Natural killer cell (primary cell): Measurements from ENCODE around the gene SLC25A21. TPM values are rescaled to one million over a fixed set of nuclear protein-coding genes. Genes with fewer than 3 reads are reported as not detected.

Experiments
- ATAC-seq, 3 donors: fragments of 150-1000 bp in 2 of 3; fragments of 200-7000 bp in 1 of 3; cut with Tn5 transposase; 1 replicate in 1 of 3; 2 replicates in 2 of 3; pipeline ENCODE4 v1.10.0; 2021; ENCODE audit warnings: mild to moderate bottlenecking in 2 of 3, moderate library complexity in 2 of 3
- DNase-seq, 2 donors: peaks; one replicate each; pipeline versions ENCODE4 v3.0.0 to v3.0.0-alpha.2; 2013 to 2021; ENCODE audit warnings: mixed read lengths in 1 of 2
- H3K27ac ChIP-seq: one replicate; pipeline ENCODE4 v1.5.1; 2013; ENCODE audit warnings: mild to moderate bottlenecking, low read length
- H3K27me3 ChIP-seq: one replicate; pipeline ENCODE4 v1.6.1; 2013; ENCODE audit warnings: low read length; ENCODE audit not compliant: control insufficient read depth, insufficient read depth
- H3K36me3 ChIP-seq: one replicate; pipeline ENCODE4 v1.6.1; 2013; ENCODE audit warnings: low read length; ENCODE audit not compliant: control insufficient read depth, insufficient read depth
- H3K4me1 ChIP-seq: one replicate; pipeline ENCODE4 v1.6.1; 2013; ENCODE audit warnings: low read length; ENCODE audit not compliant: control insufficient read depth, insufficient read depth
- H3K4me3 ChIP-seq: one replicate; pipeline ENCODE4 v1.5.1; 2013; ENCODE audit warnings: low read length
- H3K9me3 ChIP-seq: one replicate; pipeline ENCODE4 v1.6.1; 2013; ENCODE audit warnings: low read length; ENCODE audit not compliant: control insufficient read depth, insufficient read depth
- H3K27ac Mint-ChIP-seq, 2 donors: one replicate each; pipeline ENCODE4 v1.8.0; 2022; ENCODE audit warnings: mild to moderate bottlenecking in 2 of 2, mixed read lengths in 2 of 2, moderate library complexity in 1 of 2
- H3K27me3 Mint-ChIP-seq, 2 donors: one replicate each; pipeline ENCODE4 v1.8.0; 2022; ENCODE audit warnings: low read depth in 2 of 2, mixed read lengths in 2 of 2
- H3K36me3 Mint-ChIP-seq: one replicate; pipeline ENCODE4 v1.8.0; 2022; ENCODE audit warnings: mixed read lengths
- H3K4me1 Mint-ChIP-seq, 2 donors: one replicate each; pipeline ENCODE4 v1.8.0; 2022; ENCODE audit warnings: mixed read lengths in 2 of 2
- H3K4me3 Mint-ChIP-seq: one replicate; pipeline ENCODE4 v1.8.0; 2022; ENCODE audit warnings: mild to moderate bottlenecking, moderate library complexity, mixed read lengths
- H3K9me3 Mint-ChIP-seq, 2 donors: one replicate each; pipeline ENCODE4 v1.8.0; 2022; ENCODE audit warnings: mixed read lengths in 2 of 2
- CTCF ChIP-seq: fragments of 200-600 bp; IDR thresholded peaks from one replicate; pipeline ENCODE4 v1.8.0; 2022; ENCODE audit warnings: antibody characterized with exemption
- WGBS: methylation state at CpG from one replicate; pipeline ENCODE4 v1.1.7; 2013; ENCODE audit warnings: missing lambda C conversion rate; ENCODE audit not compliant: insufficient coverage; 5-methylcytosine and 5-hydroxymethylcytosine counted together
- intact Hi-C: fragments of 100-400 bp; cut with micrococcal nuclease; formaldehyde crosslinking; loops from one replicate; pipeline ENCODE4 v1.14.2; 2022
- total RNA-seq, 4 donors: library from RNA; stranded (reverse); fragments of 120-200 nt in 1 of 4; gene quantifications; one replicate each; pipeline versions ENCODE4 v1.2.3 to v1.2.4, GENCODE V29; 2013 to 2022

Gene SLC25A21
- total RNA-seq, 3 donors from 2014 or later (not counting 1 experiment from before 2014, with no cell fraction given) = not detected

DNA sequence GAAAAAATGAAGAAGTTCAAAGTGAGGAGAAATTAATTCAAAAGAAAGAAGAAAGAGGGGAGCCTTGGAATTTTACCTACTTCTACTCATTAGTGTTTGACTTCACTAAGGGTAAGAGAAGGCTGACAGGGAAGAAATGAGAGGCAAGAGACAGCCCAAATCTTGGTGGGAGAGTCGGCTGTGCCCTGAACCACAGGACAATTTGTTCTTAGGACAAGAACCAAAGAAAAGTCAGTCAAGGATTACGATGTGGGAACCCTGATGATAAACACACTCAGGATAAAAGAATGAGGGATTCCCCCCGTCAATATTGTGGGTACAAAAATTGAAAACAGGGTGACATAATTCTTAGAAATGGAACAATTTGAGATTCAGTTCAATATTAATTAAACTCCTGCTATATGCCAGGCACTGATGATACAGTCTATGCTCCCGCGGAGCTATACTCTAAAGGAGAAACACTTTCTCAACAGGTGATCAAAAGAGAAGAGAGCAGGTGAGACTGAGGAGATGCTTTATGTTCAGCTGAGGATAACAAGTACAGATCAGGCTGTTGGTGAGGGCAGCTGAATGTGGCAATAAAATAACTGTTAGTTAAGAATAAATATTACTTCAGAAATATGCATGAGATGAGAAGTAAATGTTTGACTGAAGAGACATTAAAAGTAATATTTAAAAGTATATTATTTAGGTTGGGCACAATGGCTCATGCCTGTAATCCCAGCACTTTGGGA lies 175.4 kb downstream of the SLC25A21 start:
- Mint-ChIP-seq H3K9me3 (peaks cover 3 to 15% of the 10 kb centered on the region in 2 donors), H3K4me3 (no peak overlapping the region), H3K4me1 (no peaks in the 10 kb centered on the region), H3K27me3 (no peaks in the 10 kb centered on the region), H3K27ac (no peak overlapping the region), H3K36me3 (no peaks in the 10 kb centered on the region)
- no peak for DNase-seq
- Histone ChIP-seq H3K9me3 (no peaks in the 10 kb centered on the region), H3K36me3 (no peaks in the 10 kb centered on the region), H3K4me3 (no peak overlapping the region), H3K27ac (no peak overlapping the region), H3K27me3 (no peaks in the 10 kb centered on the region), H3K4me1 (no peaks in the 10 kb centered on the region)
- intact Hi-C loops = no loop called here
- no peak for ATAC-seq
- no peak for TF ChIP-seq CTCF
- 93% methylated on average over 4 of the region's 5 CpGs for WGBS

- Mint-ChIP-seq H3K4me1 (no peaks in the 10 kb centered on the region), H3K9me3 (peaks cover 0 to 12% of the 10 kb centered on the region in 2 donors), H3K4me3 (no peak overlapping the region), H3K27ac (no peak overlapping the region), H3K36me3 (no peaks in the 10 kb centered on the region), H3K27me3 (no peaks in the 10 kb centered on the region)
- no peaks in the 10 kb centered on the region for H3K4me1 ChIP-seq
- H3K36me3 ChIP-seq = no peaks in the 10 kb centered on the region
- intact Hi-C loops = no loop called here
- WGBS = 80% methylated on average over 3 of the region's 4 CpGs
- H3K9me3 ChIP-seq = no peaks in the 10 kb centered on the region
- ATAC-seq (no peak), DNase-seq (no peak)
- no peaks in the 10 kb centered on the region for H3K27me3 ChIP-seq
- no peak overlapping the region for H3K4me3 ChIP-seq
- H3K27ac ChIP-seq = no peak overlapping the region
- no peak for TF ChIP-seq CTCF
Observed at GRCh38 chr14:36996133-36996856, 176.1 kb downstream of the SLC25A21 start.

DNA sequence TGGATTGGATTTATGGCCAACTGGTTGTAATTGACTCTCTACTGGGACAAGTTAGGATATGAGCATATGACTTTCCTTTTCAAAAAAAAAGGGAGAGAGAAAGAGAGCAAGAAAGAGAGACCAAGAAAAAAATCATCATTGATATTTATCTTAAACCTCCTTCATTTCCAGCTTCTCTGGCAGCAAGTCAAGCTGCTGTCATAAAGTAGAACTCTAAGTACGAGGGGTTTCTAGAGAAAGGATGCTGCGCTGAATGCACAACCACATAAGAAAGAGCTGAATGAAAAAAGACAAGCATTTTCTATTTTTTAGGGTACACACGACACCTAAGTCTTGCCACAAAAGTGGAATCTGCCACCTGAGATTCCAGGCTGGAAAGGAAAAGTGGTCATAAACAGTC lies 182.6 kb downstream of the SLC25A21 start:
- Histone ChIP-seq H3K4me1 (no peaks in the 10 kb centered on the region), H3K27ac (no peak overlapping the region), H3K36me3 (no peaks in the 10 kb centered on the region), H3K4me3 (no peak overlapping the region), H3K27me3 (no peaks in the 10 kb centered on the region), H3K9me3 (no peaks in the 10 kb centered on the region)
- Mint-ChIP-seq H3K9me3 (peaks cover 0 to 2% of the 10 kb centered on the region in 2 donors), H3K36me3 (no peaks in the 10 kb centered on the region), H3K27ac (no peak overlapping the region), H3K27me3 (no peaks in the 10 kb centered on the region), H3K4me3 (no peak overlapping the region), H3K4me1 (no peaks in the 10 kb centered on the region)
- DNase-seq (no peak), ATAC-seq (no peak)
- intact Hi-C loops = no loop called here
- TF ChIP-seq CTCF = no peak
- 81% methylated on average over 3 of the region's 3 CpGs for WGBS
